GM23338 (cell line): ENCODE measurements around the gene SKP2. TPM values are rescaled to one million over a fixed set of nuclear protein-coding genes. Genes with fewer than 3 reads are reported as not detected.

Experiments
- ATAC-seq: fragments of 200-7000 bp; cut with Tn5 transposase; 3 replicates; pipeline ENCODE4 v1.9.1; 2020
- DNase-seq: peaks from one replicate; pipeline ENCODE4 v3.0.0-alpha.2; 2015; ENCODE audit warnings: low spot score
- H2AFZ ChIP-seq: fragments of 200-600 bp; sonication (generic); 2 replicates; pipeline ENCODE4 v1.8.0; 2016; ENCODE audit warnings: antibody characterized with exemption, mild to moderate bottlenecking, moderate library complexity
- H3F3A ChIP-seq: fragments of 200-600 bp; sonication (generic); replicated peaks from 2 replicates; pipeline ENCODE4 v1.8.0; 2017; ENCODE audit warnings: antibody characterized with exemption, mixed run types, low read depth
- H3K27ac ChIP-seq: fragments of 200-600 bp; sonication (generic); 2 replicates; pipeline ENCODE4 v1.6.1; 2016; ENCODE audit warnings: low read depth
- H3K27me3 ChIP-seq: fragments of 200-600 bp; sonication (generic); 2 replicates; pipeline ENCODE4 v1.8.0; 2016; ENCODE audit warnings: mild to moderate bottlenecking, mixed run types, moderate library complexity; ENCODE audit not compliant: insufficient read depth
- H3K36me3 ChIP-seq: fragments of 200-600 bp; sonication (generic); 2 replicates; pipeline ENCODE4 v1.8.0; 2016; ENCODE audit warnings: mild to moderate bottlenecking; ENCODE audit not compliant: insufficient read depth
- H3K4me1 ChIP-seq: fragments of 200-600 bp; sonication (generic); 2 replicates; pipeline ENCODE4 v1.8.0; 2016; ENCODE audit warnings: mild to moderate bottlenecking, moderate library complexity; ENCODE audit not compliant: insufficient read depth
- H3K4me2 ChIP-seq: fragments of 200-600 bp; sonication (generic); 2 replicates; pipeline ENCODE4 v1.7.1; 2017; ENCODE audit warnings: mixed run types
- H3K4me3 ChIP-seq: fragments of 200-600 bp; sonication (generic); 2 replicates; pipeline ENCODE4 v1.6.1; 2016; ENCODE audit warnings: mixed run types
- H3K79me2 ChIP-seq: fragments of 200-600 bp; sonication (generic); replicated peaks from 2 replicates; pipeline ENCODE4 v1.8.0; 2017; ENCODE audit warnings: mild to moderate bottlenecking; ENCODE audit not compliant: insufficient read depth
- H3K9me2 ChIP-seq: fragments of 200-600 bp; sonication (generic); 2 replicates; pipeline ENCODE4 v1.8.0; 2017; ENCODE audit not compliant: insufficient read depth
- H4K20me1 ChIP-seq: fragments of 200-600 bp; sonication (generic); replicated peaks from 2 replicates; pipeline ENCODE4 v1.8.0; 2017; ENCODE audit warnings: mild to moderate bottlenecking; ENCODE audit not compliant: insufficient read depth
- H3K27ac Mint-ChIP-seq: 2 replicates; pipeline ENCODE4 v1.8.0; 2020; ENCODE audit warnings: inconsistent platforms, mild to moderate bottlenecking, moderate library complexity, mixed read lengths
- H3K27me3 Mint-ChIP-seq: 3 replicates; pipeline ENCODE4 v1.8.0; 2022; ENCODE audit warnings: low read depth, mild to moderate bottlenecking, moderate library complexity, mixed read lengths, inconsistent platforms; ENCODE audit not compliant: insufficient read depth, poor library complexity
- H3K36me3 Mint-ChIP-seq: 3 replicates; pipeline ENCODE4 v1.8.0; 2021; ENCODE audit warnings: low read depth, mild to moderate bottlenecking, inconsistent platforms, moderate library complexity, mixed read lengths
- H3K4me1 Mint-ChIP-seq: 3 replicates; pipeline ENCODE4 v1.8.0; 2020; ENCODE audit warnings: mild to moderate bottlenecking, inconsistent platforms, mixed read lengths
- H3K4me3 Mint-ChIP-seq: 3 replicates; pipeline ENCODE4 v1.8.0; 2021; ENCODE audit warnings: moderate library complexity, mild to moderate bottlenecking, inconsistent platforms, mixed read lengths
- H3K9me3 Mint-ChIP-seq: 3 replicates; pipeline ENCODE4 v1.8.0; 2020; ENCODE audit warnings: moderate library complexity, mild to moderate bottlenecking, inconsistent platforms, mixed read lengths
- CREB1 ChIP-seq: fragments of 250-450 bp; sonication (Bioruptor Pico); IDR thresholded peaks from 2 replicates; pipeline ENCODE4 v1.5.0; 2020; ENCODE audit warnings: low read depth, mild to moderate bottlenecking, moderate library complexity
- CTCF ChIP-seq, 2 experiments: fragments of 200-600 bp in 1 of 2; sonication (generic) in 1 of 2; conservative IDR thresholded peaks; 2 replicates each; pipeline versions ENCODE4 v1.5.1 to v1.6.1; 2016 to 2017; ENCODE audit warnings: antibody characterized with exemption in 2 of 2, low read depth in 2 of 2, mild to moderate bottlenecking in 2 of 2, moderate library complexity in 1 of 2
- JUNB ChIP-seq: IDR thresholded peaks from one replicate; pipeline ENCODE4 v1.6.1; 2016; ENCODE audit warnings: antibody characterized with exemption; ENCODE audit not compliant: unreplicated experiment
- NANOG ChIP-seq: IDR thresholded peaks from 2 replicates; pipeline ENCODE4 v1.6.1; 2016; ENCODE audit warnings: antibody characterized with exemption, borderline replicate concordance
- REST ChIP-seq: IDR thresholded peaks from one replicate; pipeline ENCODE4 v1.6.1; 2018; ENCODE audit warnings: antibody characterized with exemption; ENCODE audit not compliant: unreplicated experiment
- STAT1 ChIP-seq: IDR thresholded peaks from one replicate; pipeline ENCODE4 v1.6.1; 2016; ENCODE audit warnings: antibody characterized with exemption; ENCODE audit not compliant: unreplicated experiment
- ZNF114 ChIP-seq: fragments of 250-450 bp; sonication (Bioruptor Pico); IDR thresholded peaks from 2 replicates; pipeline ENCODE4 v1.5.0; 2020; ENCODE audit warnings: mild to moderate bottlenecking, moderate library complexity
- ZNF462 ChIP-seq: fragments of 250-450 bp; sonication (Bioruptor Pico); IDR thresholded peaks from 2 replicates; pipeline ENCODE4 v1.5.0; 2020; ENCODE audit warnings: mild to moderate bottlenecking, moderate library complexity
- polyA plus RNA-seq: library from polyadenylated mRNA; unstranded; fragments of >200 nt; fragmentation: Nextera tagmentation; extraction: Ambion mirVana; gene quantifications from 2 replicates; pipeline ENCODE4 v1.2.1, GENCODE V29; 2016
- total RNA-seq: library from RNA; depleted of rRNA; stranded (reverse); fragments of >200 nt; shearing (Covaris generic); gene quantifications from 2 replicates; pipeline ENCODE4 v1.2.3, GENCODE V29; 2014

Gene SKP2
- total and polyA plus RNA-seq, 2 experiments from 2014 or later = 66.6 to 75.6 TPM

- Histone ChIP-seq H3K4me1 (no peaks in the 10 kb centered on the region), H3K4me3 (no peak overlapping the region), H3K9me2 (no peaks in the 10 kb centered on the region), H3F3A (no peaks in the 10 kb centered on the region), H3K79me2 (no peaks in the 10 kb centered on the region), H3K27me3 (no peaks in the 10 kb centered on the region), H2AFZ (no peak overlapping the region), H3K4me2 (no peak overlapping the region), H4K20me1 (no peaks in the 10 kb centered on the region), H3K27ac (no peak overlapping the region), H3K36me3 (peaks cover 47% of the 10 kb centered on the region)
- H3K4me1 Mint-ChIP-seq = no peaks in the 10 kb centered on the region
- ATAC-seq (no peak), DNase-seq (peak; percentile 14)
- no peak overlapping the region for H3K4me3 Mint-ChIP-seq
- no peaks in the 10 kb centered on the region for H3K27me3 Mint-ChIP-seq
- peaks cover 81% of the 10 kb centered on the region for H3K36me3 Mint-ChIP-seq
- no peaks in the 10 kb centered on the region for H3K9me3 Mint-ChIP-seq
- TF ChIP-seq CREB1 = no peak
- TF ChIP-seq CTCF (conservative IDR thresholded peaks at IDR 0.05; ENCODE audit: low read depth in 2 of 2) = peak in 1 of 2 experiments; percentile 41; a peak in 3 of 4 replicates
- no peak overlapping the region for H3K27ac Mint-ChIP-seq
These were observed 26.0 kb downstream of the SKP2 start for GRCh38 chr5:36177715-36178523.

- Histone ChIP-seq H3F3A (no peaks in the 10 kb centered on the region), H4K20me1 (no peaks in the 10 kb centered on the region), H3K4me3 (no peak overlapping the region), H3K4me2 (no peak overlapping the region), H3K36me3 (peaks cover 45% of the 10 kb centered on the region), H3K4me1 (no peaks in the 10 kb centered on the region), H3K27me3 (no peaks in the 10 kb centered on the region), H3K79me2 (no peaks in the 10 kb centered on the region), H2AFZ (no peak overlapping the region), H3K27ac (no peak overlapping the region), H3K9me2 (no peaks in the 10 kb centered on the region)
- Mint-ChIP-seq H3K4me1 (no peaks in the 10 kb centered on the region), H3K27me3 (no peaks in the 10 kb centered on the region), H3K4me3 (no peak overlapping the region), H3K9me3 (no peaks in the 10 kb centered on the region; the same call in 2 of the 3 replicates), H3K36me3 (peaks cover 82% of the 10 kb centered on the region), H3K27ac (no peak overlapping the region)
- ATAC-seq (no peak), DNase-seq (no peak)
- no peak for TF ChIP-seq NANOG
- no peak for TF ChIP-seq REST
- no peak for TF ChIP-seq STAT1
- no peak for TF ChIP-seq CREB1
- no peak for TF ChIP-seq ZNF114 (CRISPR knock-in tag)
- no peak for TF ChIP-seq JUNB
- TF ChIP-seq ZNF462 (CRISPR knock-in tag) = no peak
These were observed 26.6 kb downstream of the SKP2 start for GRCh38 chr5:36178524-36178890.
